HCT116 (cell line): Measurements from ENCODE around the gene STK38L. TPM values are rescaled to one million over a fixed set of nuclear protein-coding genes. Genes with fewer than 3 reads are reported as not detected.

ENCODE experiments used
- ATAC-seq: fragments of 200-7000 bp; cut with Tn5 transposase; 2 replicates; pipeline ENCODE4 v1.9.1; 2020; ENCODE audit warnings: mild to moderate bottlenecking, moderate library complexity
- BruUV-seq: library from RNA; stranded (reverse); fragments of 400-500 nt; replicated peaks from 2 replicates; lab custom pipeline; 2021; lab: Mats Ljungman, UMichigan
- CTCF ChIA-PET: fragments of 300-600 bp; sonication (Branson Sonifier 250); formaldehyde crosslinking; loops from one replicate; lab custom pipeline; 2021; ENCODE audit warnings: antibody characterized with exemption; lab: Charles Lee
- POLR2A ChIA-PET: fragments of 300-600, 350-600 bp; sonication (Branson Sonifier 250); formaldehyde crosslinking; loops from one replicate; lab custom pipeline; 2021; ENCODE audit warnings: antibody characterized with exemption; lab: Charles Lee
- RAD21 ChIA-PET, 2 experiments: fragments of 300-600 bp; sonication (Branson Sonifier 250); formaldehyde crosslinking; loops; one replicate each; lab custom pipeline; 2023; ENCODE audit warnings: low total read pairs in 2 of 2; ENCODE audit not compliant: uncharacterized antibody in 2 of 2, unreplicated experiment in 2 of 2, low non-redundant PET in 1 of 2; lab: Charles Lee
- DNase-seq: peaks from one replicate; pipeline ENCODE4 v3.0.0-alpha.2; 2010; ENCODE audit warnings: low read depth, low spot score
- H2AFZ ChIP-seq: fragments of 200-600 bp; shearing (Covaris generic), sonication (generic); 2 replicates; pipeline ENCODE4 v1.6.1; 2017; ENCODE audit warnings: low read depth, mixed run types, mixed read lengths, antibody characterized with exemption, low read length; ENCODE audit not compliant: poor library complexity, severe bottlenecking
- H3K27ac ChIP-seq: 2 replicates; pipeline ENCODE4 v1.5.1; 2012; ENCODE audit warnings: low read depth, low read length
- H3K27me3 ChIP-seq: fragments of 200-600 bp; sonication (generic); 2 replicates; pipeline ENCODE4 v1.6.1; 2016; ENCODE audit warnings: mixed run types, low read length, mixed read lengths; ENCODE audit not compliant: insufficient read depth
- H3K36me3 ChIP-seq, 2 experiments: fragments of 200-500 bp in 1 of 2; fragments of 200-600 bp in 1 of 2; sonication (Bioruptor generic) in 1 of 2; sonication (generic) in 1 of 2; 2 replicates each; pipeline versions ENCODE4 v1.5.1 to v1.6.1; 2014 to 2016; ENCODE audit warnings: low read length in 2 of 2, inconsistent platforms in 1 of 2, mixed read lengths in 1 of 2, mixed run types in 1 of 2; ENCODE audit not compliant: insufficient read depth in 2 of 2, control insufficient read depth in 1 of 2
- H3K4me1 ChIP-seq, 2 experiments: fragments of 200-600 bp in 1 of 2; sonication (generic) in 1 of 2; 2 replicates each; pipeline versions ENCODE4 v1.5.1 to v1.6.1; 2012 to 2017; ENCODE audit warnings: low read length in 2 of 2, inconsistent platforms in 1 of 2, mild to moderate bottlenecking in 1 of 2, mixed read lengths in 1 of 2, mixed run types in 1 of 2, moderate library complexity in 1 of 2; ENCODE audit not compliant: insufficient read depth in 2 of 2, control insufficient read depth in 1 of 2
- H3K4me2 ChIP-seq: fragments of 200-600 bp; sonication (generic); 2 replicates; pipeline ENCODE4 v1.6.1; 2017; ENCODE audit warnings: mixed run types, low read length, mixed read lengths
- H3K4me3 ChIP-seq, 2 experiments: fragments of 200-600 bp in 1 of 2; sonication (generic) in 1 of 2; replicated peaks in 1 of 2; 2 replicates each; pipeline ENCODE4 v1.5.1; 2011 to 2016; ENCODE audit warnings: low read length in 2 of 2, control low read depth in 1 of 2, low read depth in 1 of 2, mild to moderate bottlenecking in 1 of 2, mixed read lengths in 1 of 2, mixed run types in 1 of 2
- H3K79me2 ChIP-seq: fragments of 200-600 bp; sonication (generic); 2 replicates; pipeline ENCODE4 v1.6.1; 2017; ENCODE audit warnings: mild to moderate bottlenecking, mixed run types, low read length, moderate library complexity, mixed read lengths; ENCODE audit not compliant: insufficient read depth
- H3K9ac ChIP-seq: fragments of 200-600 bp; sonication (generic); 2 replicates; pipeline ENCODE4 v1.6.1; 2016; ENCODE audit warnings: low read length, mixed read lengths
- H3K9me2 ChIP-seq: fragments of 200-600 bp; sonication (generic), shearing (Covaris generic); 2 replicates; pipeline ENCODE4 v1.6.1; 2017; ENCODE audit warnings: mixed run types, mild to moderate bottlenecking, moderate library complexity; ENCODE audit not compliant: insufficient read depth
- H3K9me3 ChIP-seq, 2 experiments: fragments of 200-500 bp in 1 of 2; fragments of 200-600 bp in 1 of 2; sonication (Bioruptor generic) in 1 of 2; sonication (generic) in 1 of 2; 2 replicates each; pipeline ENCODE4 v1.6.1; 2014 to 2017; ENCODE audit warnings: low read length in 2 of 2, mixed read lengths in 2 of 2, inconsistent platforms in 1 of 2, low read depth in 1 of 2, mild to moderate bottlenecking in 1 of 2, mixed run types in 1 of 2, moderate library complexity in 1 of 2; ENCODE audit not compliant: control insufficient read depth in 1 of 2, insufficient read depth in 1 of 2
- H4K20me1 ChIP-seq: fragments of 200-600 bp; sonication (generic), shearing (Covaris generic); 2 replicates; pipeline ENCODE4 v1.6.1; 2017; ENCODE audit warnings: mixed run types, mild to moderate bottlenecking, moderate library complexity; ENCODE audit not compliant: insufficient read depth
- CBX3 ChIP-seq: IDR thresholded peaks from 2 replicates; pipeline ENCODE4 v1.6.1; 2012; ENCODE audit warnings: low read depth
- CEBPB ChIP-seq: IDR thresholded peaks from 2 replicates; pipeline ENCODE4 v1.6.1; 2012; ENCODE audit warnings: low read depth
- EGR1 ChIP-seq: IDR thresholded peaks from 2 replicates; pipeline ENCODE4 v1.6.1; 2012; ENCODE audit warnings: low read depth
- ELF1 ChIP-seq: IDR thresholded peaks from 2 replicates; pipeline ENCODE4 v1.6.1; 2012; ENCODE audit warnings: low read depth, borderline replicate concordance
- EZH2phosphoT487 ChIP-seq: fragments of 200-600 bp; IDR thresholded peaks from 2 replicates; pipeline ENCODE4 v1.6.1; 2018; ENCODE audit warnings: antibody characterized with exemption, borderline replicate concordance
- POLR2AphosphoS5 ChIP-seq: IDR thresholded peaks from 2 replicates; pipeline ENCODE4 v1.6.1; 2011; ENCODE audit warnings: mild to moderate bottlenecking, low read depth, low read length, moderate library complexity
- RAD21 ChIP-seq: IDR thresholded peaks from 2 replicates; pipeline ENCODE4 v1.6.1; 2012; ENCODE audit warnings: low read depth, mild to moderate bottlenecking
- SRF ChIP-seq: IDR thresholded peaks from 2 replicates; pipeline ENCODE4 v1.6.1; 2012; ENCODE audit warnings: low read depth
- TCF7L2 ChIP-seq: IDR thresholded peaks from 2 replicates; pipeline ENCODE4 v1.7.0; 2011; ENCODE audit warnings: borderline replicate concordance, inconsistent platforms; ENCODE audit not compliant: insufficient read depth, insufficient read length; ENCODE audit errors: extremely low read depth
- YY1 ChIP-seq: IDR thresholded peaks from 2 replicates; pipeline ENCODE4 v1.6.1; 2011; ENCODE audit warnings: low read length, low read depth, moderate library complexity, mild to moderate bottlenecking; ENCODE audit not compliant: insufficient replicate concordance; ENCODE audit errors: extremely low read depth
- ZFX ChIP-seq: fragments of 450-650 bp; IDR thresholded peaks from 2 replicates; pipeline ENCODE4 v1.6.1; 2017
- intact Hi-C: fragments of 100-400 bp; cut with micrococcal nuclease; formaldehyde crosslinking; loops from 2 replicates; pipeline ENCODE4 v1.10.0; 2022
- total RNA-seq: library from RNA; stranded (reverse); gene quantifications from one replicate; pipeline ENCODE4 v1.2.1, GENCODE V29; 2021; ENCODE audit not compliant: unreplicated experiment
- TF ChIP-seq, protein P1 (sequence below): IDR thresholded peaks from 2 replicates; pipeline ENCODE4 v1.6.1; 2012
- TF ChIP-seq, protein P2 (sequence below): IDR thresholded peaks from 2 replicates; pipeline ENCODE4 v1.6.1; 2012; ENCODE audit warnings: low read depth
- TF ChIP-seq, protein P3 (sequence below): IDR thresholded peaks from 2 replicates; pipeline ENCODE4 v1.6.1; 2012

STK38L gene
- total RNA-seq, 1 experiment from 2014 or later, result 23.9 TPM

DNA sequence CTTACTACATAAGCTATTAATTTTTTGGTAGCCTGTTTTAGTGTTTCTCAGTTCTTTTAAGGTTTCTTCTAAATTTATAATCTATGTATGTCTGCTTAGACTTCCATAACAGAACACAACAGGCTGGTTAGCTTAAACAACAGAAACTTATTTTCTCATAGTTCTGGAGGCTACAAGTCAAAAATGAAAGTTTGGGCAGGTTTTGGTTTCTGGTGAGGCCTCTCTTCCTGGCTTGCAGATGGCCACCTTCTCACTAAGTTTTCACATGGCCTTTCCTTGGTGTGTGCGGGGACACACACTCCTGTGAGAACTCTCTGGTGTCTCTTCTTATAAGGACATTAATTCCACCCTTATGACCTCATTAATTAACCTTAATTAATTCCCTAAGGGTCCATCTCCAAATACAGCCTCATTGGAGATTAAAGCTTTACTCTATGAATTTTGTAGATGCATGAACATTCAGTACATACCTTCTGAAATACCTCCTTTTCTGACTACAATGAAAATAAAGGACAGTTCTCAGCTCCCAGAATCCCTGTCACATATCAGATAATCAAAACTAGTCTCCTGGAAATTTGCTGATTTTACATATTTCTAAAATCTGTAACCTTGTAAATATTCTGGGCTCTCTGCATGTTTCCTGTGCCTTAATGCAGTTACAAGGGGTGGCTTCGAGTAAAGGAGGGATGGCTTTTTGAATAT, 65.4 kb downstream of the STK38L start:
- ChIA-PET RAD21 (no interaction called here), CTCF (no interaction called here), POLR2A (no interaction called here)
- Histone ChIP-seq H3K9me3 (no peaks in the 10 kb centered on the region), H3K9me2 (no peaks in the 10 kb centered on the region), H3K4me3 (no peak overlapping the region), H3K36me3 (peaks cover 6 to 9% of the 10 kb centered on the region in 2 experiments; a peak in 3 of 4 replicates), H3K27me3 (no peaks in the 10 kb centered on the region), H3K4me1 (no peaks in the 10 kb centered on the region), H3K79me2 (no peaks in the 10 kb centered on the region), H3K4me2 (no peak overlapping the region), H2AFZ (no peak overlapping the region), H3K9ac (no peak overlapping the region), H3K27ac (no peak overlapping the region), H4K20me1 (no peaks in the 10 kb centered on the region)
- no TSS peak for BruUV-seq
- no peak for TF ChIP-seq EGR1
- TF ChIP-seq, protein P1, sequence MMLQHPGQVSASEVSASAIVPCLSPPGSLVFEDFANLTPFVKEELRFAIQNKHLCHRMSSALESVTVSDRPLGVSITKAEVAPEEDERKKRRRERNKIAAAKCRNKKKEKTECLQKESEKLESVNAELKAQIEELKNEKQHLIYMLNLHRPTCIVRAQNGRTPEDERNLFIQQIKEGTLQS, result no peak
- no peak for TF ChIP-seq SRF
- no peak for TF ChIP-seq CEBPB
- TF ChIP-seq, protein P2, sequence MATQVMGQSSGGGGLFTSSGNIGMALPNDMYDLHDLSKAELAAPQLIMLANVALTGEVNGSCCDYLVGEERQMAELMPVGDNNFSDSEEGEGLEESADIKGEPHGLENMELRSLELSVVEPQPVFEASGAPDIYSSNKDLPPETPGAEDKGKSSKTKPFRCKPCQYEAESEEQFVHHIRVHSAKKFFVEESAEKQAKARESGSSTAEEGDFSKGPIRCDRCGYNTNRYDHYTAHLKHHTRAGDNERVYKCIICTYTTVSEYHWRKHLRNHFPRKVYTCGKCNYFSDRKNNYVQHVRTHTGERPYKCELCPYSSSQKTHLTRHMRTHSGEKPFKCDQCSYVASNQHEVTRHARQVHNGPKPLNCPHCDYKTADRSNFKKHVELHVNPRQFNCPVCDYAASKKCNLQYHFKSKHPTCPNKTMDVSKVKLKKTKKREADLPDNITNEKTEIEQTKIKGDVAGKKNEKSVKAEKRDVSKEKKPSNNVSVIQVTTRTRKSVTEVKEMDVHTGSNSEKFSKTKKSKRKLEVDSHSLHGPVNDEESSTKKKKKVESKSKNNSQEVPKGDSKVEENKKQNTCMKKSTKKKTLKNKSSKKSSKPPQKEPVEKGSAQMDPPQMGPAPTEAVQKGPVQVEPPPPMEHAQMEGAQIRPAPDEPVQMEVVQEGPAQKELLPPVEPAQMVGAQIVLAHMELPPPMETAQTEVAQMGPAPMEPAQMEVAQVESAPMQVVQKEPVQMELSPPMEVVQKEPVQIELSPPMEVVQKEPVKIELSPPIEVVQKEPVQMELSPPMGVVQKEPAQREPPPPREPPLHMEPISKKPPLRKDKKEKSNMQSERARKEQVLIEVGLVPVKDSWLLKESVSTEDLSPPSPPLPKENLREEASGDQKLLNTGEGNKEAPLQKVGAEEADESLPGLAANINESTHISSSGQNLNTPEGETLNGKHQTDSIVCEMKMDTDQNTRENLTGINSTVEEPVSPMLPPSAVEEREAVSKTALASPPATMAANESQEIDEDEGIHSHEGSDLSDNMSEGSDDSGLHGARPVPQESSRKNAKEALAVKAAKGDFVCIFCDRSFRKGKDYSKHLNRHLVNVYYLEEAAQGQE, result no peak
- no peak for TF ChIP-seq CBX3
- TF ChIP-seq RAD21, result no peak
- TF ChIP-seq, protein P3, sequence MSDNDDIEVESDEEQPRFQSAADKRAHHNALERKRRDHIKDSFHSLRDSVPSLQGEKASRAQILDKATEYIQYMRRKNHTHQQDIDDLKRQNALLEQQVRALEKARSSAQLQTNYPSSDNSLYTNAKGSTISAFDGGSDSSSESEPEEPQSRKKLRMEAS, result no peak
- no peak for TF ChIP-seq POLR2AphosphoS5
- TF ChIP-seq ELF1, result no peak
- no peak for TF ChIP-seq ZFX
- no peak for TF ChIP-seq YY1
- no peak for TF ChIP-seq TCF7L2
- TF ChIP-seq EZH2phosphoT487, result no peak
- ATAC-seq, result no peak
- intact Hi-C loops, result loop anchor here (5.0 to 10.0 kb wide), 2 partner anchors 165 to 457 kb away; no protein-coding TSS in a partner anchor
- DNase-seq, result no peak
